CD14-positive monocyte (primary cell): ENCODE measurements around the gene NIN. TPM values are rescaled to one million over a fixed set of nuclear protein-coding genes. Genes with fewer than 3 reads are reported as not detected.

Experiments
- DNase-seq, 3 donors: peaks; one replicate each; pipeline ENCODE4 v3.0.0-alpha.2; 2011 to 2022
- H2AFZ ChIP-seq: 2 replicates; pipeline ENCODE4 v1.6.0; 2012; ENCODE audit warnings: mild to moderate bottlenecking, low read depth, low read length, inconsistent platforms; ENCODE audit not compliant: insufficient read depth, poor library complexity, severe bottlenecking
- H3K27ac ChIP-seq, 2 donors: 1 replicate in 1 of 2; 2 replicates in 1 of 2; pipeline ENCODE4 v1.5.1; 2012 to 2013; ENCODE audit warnings: low read length in 2 of 2, control low read depth in 1 of 2, inconsistent platforms in 1 of 2, low read depth in 1 of 2, mild to moderate bottlenecking in 1 of 2
- H3K27me3 ChIP-seq, 2 donors: one replicate each; pipeline versions ENCODE4 v1.6.0 to v1.6.1; 2011 to 2013; ENCODE audit warnings: low read length in 2 of 2; ENCODE audit not compliant: control insufficient read depth in 2 of 2, insufficient read depth in 2 of 2
- H3K36me3 ChIP-seq, 2 donors: replicated peaks in 1 of 2; 1 replicate in 1 of 2; 2 replicates in 1 of 2; pipeline versions ENCODE4 v1.5.1 to v1.6.1; 2012 to 2013; ENCODE audit warnings: low read length in 2 of 2, control low read depth in 1 of 2, inconsistent platforms in 1 of 2, mild to moderate bottlenecking in 1 of 2; ENCODE audit not compliant: insufficient read depth in 2 of 2, control insufficient read depth in 1 of 2
- H3K4me1 ChIP-seq, 2 donors: 1 replicate in 1 of 2; 2 replicates in 1 of 2; pipeline versions ENCODE4 v1.5.1 to v1.6.1; 2012 to 2013; ENCODE audit warnings: low read length in 2 of 2, control low read depth in 1 of 2, inconsistent platforms in 1 of 2, mild to moderate bottlenecking in 1 of 2, moderate library complexity in 1 of 2; ENCODE audit not compliant: insufficient read depth in 2 of 2, control insufficient read depth in 1 of 2
- H3K4me2 ChIP-seq: replicated peaks from 2 replicates; pipeline ENCODE3; 2012; ENCODE audit warnings: low read length, moderate library complexity, mild to moderate bottlenecking; ENCODE audit not compliant: poor library complexity, severe bottlenecking; ENCODE audit errors: extremely low read depth
- H3K4me3 ChIP-seq, 3 experiments: fragments of 200-600 bp in 1 of 3; sonication (generic) in 1 of 3; replicated peaks in 1 of 3; 1 replicate in 2 of 3; 2 replicates in 1 of 3; pipeline ENCODE4 v1.5.1; 2011 to 2013; ENCODE audit warnings: low read length in 3 of 3, mild to moderate bottlenecking in 3 of 3, control low read depth in 2 of 3, low read depth in 2 of 3, inconsistent platforms in 1 of 3, moderate library complexity in 1 of 3
- H3K79me2 ChIP-seq: 2 replicates; pipeline ENCODE4 v1.6.0; 2012; ENCODE audit warnings: mild to moderate bottlenecking, control low read depth, inconsistent platforms, low read length, moderate library complexity; ENCODE audit not compliant: insufficient read depth
- H3K9ac ChIP-seq: 2 replicates; pipeline ENCODE4 v1.6.0; 2017; ENCODE audit warnings: low read length, mild to moderate bottlenecking; ENCODE audit not compliant: insufficient read depth, poor library complexity, severe bottlenecking
- H3K9me3 ChIP-seq, 2 donors: replicated peaks in 1 of 2; 1 replicate in 1 of 2; 2 replicates in 1 of 2; pipeline versions ENCODE4 v1.5.1 to v1.6.1; 2012 to 2013; ENCODE audit warnings: low read length in 2 of 2, control low read depth in 1 of 2; ENCODE audit not compliant: control insufficient read depth in 1 of 2, insufficient read depth in 1 of 2
- H4K20me1 ChIP-seq: 2 replicates; pipeline ENCODE4 v1.6.0; 2012; ENCODE audit warnings: mild to moderate bottlenecking, low read length, control low read depth, moderate library complexity; ENCODE audit not compliant: insufficient read depth
- H3K27ac Mint-ChIP-seq, 7 donors: one replicate each; pipeline ENCODE4 v1.8.0; 2020; ENCODE audit warnings: mild to moderate bottlenecking in 7 of 7, mixed read lengths in 7 of 7, moderate library complexity in 6 of 7, inconsistent platforms in 2 of 7
- H3K27me3 Mint-ChIP-seq, 3 donors: one replicate each; pipeline ENCODE4 v1.8.0; 2021 to 2022; ENCODE audit warnings: low read depth in 3 of 3, mild to moderate bottlenecking in 3 of 3, mixed read lengths in 3 of 3, moderate library complexity in 3 of 3, inconsistent platforms in 1 of 3
- H3K36me3 Mint-ChIP-seq, 2 donors: one replicate each; pipeline ENCODE4 v1.8.0; 2020; ENCODE audit warnings: mixed read lengths in 2 of 2, inconsistent platforms in 1 of 2, mild to moderate bottlenecking in 1 of 2
- H3K4me1 Mint-ChIP-seq: one replicate; pipeline ENCODE4 v1.8.0; 2020; ENCODE audit warnings: mild to moderate bottlenecking, mixed read lengths
- H3K4me3 Mint-ChIP-seq, 2 donors: one replicate each; pipeline ENCODE4 v1.8.0; 2020; ENCODE audit warnings: mild to moderate bottlenecking in 2 of 2, mixed read lengths in 2 of 2, moderate library complexity in 1 of 2
- H3K9me3 Mint-ChIP-seq, 7 donors: one replicate each; pipeline ENCODE4 v1.8.0; 2020 to 2022; ENCODE audit warnings: mixed read lengths in 7 of 7, mild to moderate bottlenecking in 6 of 7, moderate library complexity in 6 of 7, inconsistent platforms in 2 of 7
- CTCF ChIP-seq: fragments of 200-600 bp; IDR thresholded peaks from one replicate; pipeline ENCODE4 v1.8.0; 2022; ENCODE audit warnings: antibody characterized with exemption, mild to moderate bottlenecking
- WGBS: methylation state at CpG from one replicate; pipeline ENCODE4 v1.1.5; 2013; ENCODE audit warnings: missing lambda C conversion rate; ENCODE audit not compliant: insufficient coverage; 5-methylcytosine and 5-hydroxymethylcytosine counted together
- intact Hi-C, 2 donors: fragments of 100-400 bp; cut with micrococcal nuclease; formaldehyde crosslinking; loops; one replicate each; pipeline versions ENCODE4 v1.15.0 to v1.15.1; 2023
- polyA plus RNA-seq, 3 donors: library from polyadenylated mRNA; depleted of rRNA in 1 of 3; unstranded in 2 of 3; stranded (reverse) in 1 of 3; fragments of 300-500 nt in 2 of 3; fragments of >200 nt in 1 of 3; fragmentation: Illumina TruSeq in 2 of 3; gene quantifications; 1 replicate in 2 of 3; 2 replicates in 1 of 3; pipeline ENCODE4 v1.2.3, GENCODE V29; 2012 to 2021

NIN gene
- polyA plus RNA-seq, 3 donors = 15.3 to 29.1 (median 26.5) TPM

GRCh38 chr14:50776522-50776921 lies 54.4 kb downstream of the NIN start:
- peaks cover 0 to 4% of the 10 kb centered on the region in 2 donors for H3K4me1 ChIP-seq
- intact Hi-C loops = loop anchor here in 1 of 2 donors (10.0 kb wide), 1 partner anchor 242 kb away; the partner anchor contains the start of gene MAP4K5
- no peak for TF ChIP-seq CTCF
- no peak overlapping the region for H2AFZ ChIP-seq
- H3K36me3 ChIP-seq = peaks cover 59 to 83% of the 10 kb centered on the region in 2 donors
- no peak overlapping the region for H3K4me2 ChIP-seq
- H3K79me2 ChIP-seq = peaks cover 4% of the 10 kb centered on the region
- Mint-ChIP-seq H3K27me3 (no peaks in the 10 kb centered on the region), H3K9me3 (no peaks in the 10 kb centered on the region), H3K4me1 (peaks cover 14% of the 10 kb centered on the region), H3K27ac (no peak overlapping the region), H3K4me3 (no peak overlapping the region), H3K36me3 (peaks cover 63 to 71% of the 10 kb centered on the region in 2 donors)
- no peak for DNase-seq
- H3K27me3 ChIP-seq = no peaks in the 10 kb centered on the region
- H4K20me1 ChIP-seq = peaks cover 47% of the 10 kb centered on the region
- no peak overlapping the region for H3K4me3 ChIP-seq
- H3K27ac ChIP-seq = no peak overlapping the region
- H3K9ac ChIP-seq = no peak overlapping the region
- no peaks in the 10 kb centered on the region for H3K9me3 ChIP-seq

GRCh38 chr14:50775357-50775756 lies 55.6 kb downstream of the NIN start:
- H3K4me1 Mint-ChIP-seq = peaks cover 14% of the 10 kb centered on the region
- Histone ChIP-seq H4K20me1 (peaks cover 45% of the 10 kb centered on the region), H3K4me2 (no peak overlapping the region), H3K9me3 (no peaks in the 10 kb centered on the region), H3K4me1 (peaks cover 0 to 4% of the 10 kb centered on the region in 2 donors), H3K36me3 (peaks cover 68 to 83% of the 10 kb centered on the region in 2 donors), H3K79me2 (peaks cover 4% of the 10 kb centered on the region), H2AFZ (no peak overlapping the region), H3K27me3 (no peaks in the 10 kb centered on the region), H3K27ac (no peak overlapping the region), H3K4me3 (no peak overlapping the region), H3K9ac (no peak overlapping the region)
- H3K36me3 Mint-ChIP-seq = peaks cover 67 to 71% of the 10 kb centered on the region in 2 donors
- WGBS = no CpG with 5 or more reads among the region's 2 CpGs
- intact Hi-C loops = loop anchor here in 1 of 2 donors (10.0 kb wide), 1 partner anchor 241 kb away; the partner anchor contains the start of gene MAP4K5
- H3K27ac Mint-ChIP-seq = peak overlapping the region in 1 of 7 donors; percentile 15
- H3K9me3 Mint-ChIP-seq = no peaks in the 10 kb centered on the region
- no peak overlapping the region for H3K4me3 Mint-ChIP-seq
- no peak for DNase-seq
- TF ChIP-seq CTCF = no peak
- H3K27me3 Mint-ChIP-seq = no peaks in the 10 kb centered on the region
